GM23338 (cell line): ENCODE data around the gene KLHL25. TPM values are rescaled to one million over a fixed set of nuclear protein-coding genes. Genes with fewer than 3 reads are reported as not detected.

Experiments used
- ATAC-seq: fragments of 200-7000 bp; cut with Tn5 transposase; 3 replicates; pipeline ENCODE4 v1.9.1; 2020
- DNase-seq: peaks from one replicate; pipeline ENCODE4 v3.0.0-alpha.2; 2015; ENCODE audit warnings: low spot score
- H2AFZ ChIP-seq: fragments of 200-600 bp; sonication (generic); 2 replicates; pipeline ENCODE4 v1.8.0; 2016; ENCODE audit warnings: antibody characterized with exemption, mild to moderate bottlenecking, moderate library complexity
- H3F3A ChIP-seq: fragments of 200-600 bp; sonication (generic); replicated peaks from 2 replicates; pipeline ENCODE4 v1.8.0; 2017; ENCODE audit warnings: antibody characterized with exemption, mixed run types, low read depth
- H3K27ac ChIP-seq: fragments of 200-600 bp; sonication (generic); 2 replicates; pipeline ENCODE4 v1.6.1; 2016; ENCODE audit warnings: low read depth
- H3K27me3 ChIP-seq: fragments of 200-600 bp; sonication (generic); 2 replicates; pipeline ENCODE4 v1.8.0; 2016; ENCODE audit warnings: mild to moderate bottlenecking, mixed run types, moderate library complexity; ENCODE audit not compliant: insufficient read depth
- H3K36me3 ChIP-seq: fragments of 200-600 bp; sonication (generic); 2 replicates; pipeline ENCODE4 v1.8.0; 2016; ENCODE audit warnings: mild to moderate bottlenecking; ENCODE audit not compliant: insufficient read depth
- H3K4me1 ChIP-seq: fragments of 200-600 bp; sonication (generic); 2 replicates; pipeline ENCODE4 v1.8.0; 2016; ENCODE audit warnings: mild to moderate bottlenecking, moderate library complexity; ENCODE audit not compliant: insufficient read depth
- H3K4me2 ChIP-seq: fragments of 200-600 bp; sonication (generic); 2 replicates; pipeline ENCODE4 v1.7.1; 2017; ENCODE audit warnings: mixed run types
- H3K4me3 ChIP-seq: fragments of 200-600 bp; sonication (generic); 2 replicates; pipeline ENCODE4 v1.6.1; 2016; ENCODE audit warnings: mixed run types
- H3K79me2 ChIP-seq: fragments of 200-600 bp; sonication (generic); replicated peaks from 2 replicates; pipeline ENCODE4 v1.8.0; 2017; ENCODE audit warnings: mild to moderate bottlenecking; ENCODE audit not compliant: insufficient read depth
- H3K9me2 ChIP-seq: fragments of 200-600 bp; sonication (generic); 2 replicates; pipeline ENCODE4 v1.8.0; 2017; ENCODE audit not compliant: insufficient read depth
- H4K20me1 ChIP-seq: fragments of 200-600 bp; sonication (generic); replicated peaks from 2 replicates; pipeline ENCODE4 v1.8.0; 2017; ENCODE audit warnings: mild to moderate bottlenecking; ENCODE audit not compliant: insufficient read depth
- H3K27ac Mint-ChIP-seq: 2 replicates; pipeline ENCODE4 v1.8.0; 2020; ENCODE audit warnings: inconsistent platforms, mild to moderate bottlenecking, moderate library complexity, mixed read lengths
- H3K27me3 Mint-ChIP-seq: 3 replicates; pipeline ENCODE4 v1.8.0; 2022; ENCODE audit warnings: low read depth, mild to moderate bottlenecking, moderate library complexity, mixed read lengths, inconsistent platforms; ENCODE audit not compliant: insufficient read depth, poor library complexity
- H3K36me3 Mint-ChIP-seq: 3 replicates; pipeline ENCODE4 v1.8.0; 2021; ENCODE audit warnings: low read depth, mild to moderate bottlenecking, inconsistent platforms, moderate library complexity, mixed read lengths
- H3K4me1 Mint-ChIP-seq: 3 replicates; pipeline ENCODE4 v1.8.0; 2020; ENCODE audit warnings: mild to moderate bottlenecking, inconsistent platforms, mixed read lengths
- H3K4me3 Mint-ChIP-seq: 3 replicates; pipeline ENCODE4 v1.8.0; 2021; ENCODE audit warnings: moderate library complexity, mild to moderate bottlenecking, inconsistent platforms, mixed read lengths
- H3K9me3 Mint-ChIP-seq: 3 replicates; pipeline ENCODE4 v1.8.0; 2020; ENCODE audit warnings: moderate library complexity, mild to moderate bottlenecking, inconsistent platforms, mixed read lengths
- CREB1 ChIP-seq: fragments of 250-450 bp; sonication (Bioruptor Pico); IDR thresholded peaks from 2 replicates; pipeline ENCODE4 v1.5.0; 2020; ENCODE audit warnings: low read depth, mild to moderate bottlenecking, moderate library complexity
- EZH2phosphoT487 ChIP-seq: fragments of 200-600 bp; sonication (generic); IDR thresholded peaks from one replicate; pipeline ENCODE4 v1.8.1; 2018; ENCODE audit warnings: antibody characterized with exemption; ENCODE audit not compliant: unreplicated experiment
- NANOG ChIP-seq: IDR thresholded peaks from 2 replicates; pipeline ENCODE4 v1.6.1; 2016; ENCODE audit warnings: antibody characterized with exemption, borderline replicate concordance
- POLR2AphosphoS5 ChIP-seq: IDR thresholded peaks from 2 replicates; pipeline ENCODE4 v1.6.1; 2016; ENCODE audit warnings: antibody characterized with exemption, low read depth
- REST ChIP-seq: IDR thresholded peaks from one replicate; pipeline ENCODE4 v1.6.1; 2018; ENCODE audit warnings: antibody characterized with exemption; ENCODE audit not compliant: unreplicated experiment
- STAT1 ChIP-seq: IDR thresholded peaks from one replicate; pipeline ENCODE4 v1.6.1; 2016; ENCODE audit warnings: antibody characterized with exemption; ENCODE audit not compliant: unreplicated experiment
- ZNF114 ChIP-seq: fragments of 250-450 bp; sonication (Bioruptor Pico); IDR thresholded peaks from 2 replicates; pipeline ENCODE4 v1.5.0; 2020; ENCODE audit warnings: mild to moderate bottlenecking, moderate library complexity
- ZNF331 ChIP-seq: fragments of 250-450 bp; sonication (Bioruptor Pico); IDR thresholded peaks from 2 replicates; pipeline ENCODE4 v1.5.0; 2020; ENCODE audit warnings: low read depth, mild to moderate bottlenecking, moderate library complexity
- ZNF462 ChIP-seq: fragments of 250-450 bp; sonication (Bioruptor Pico); IDR thresholded peaks from 2 replicates; pipeline ENCODE4 v1.5.0; 2020; ENCODE audit warnings: mild to moderate bottlenecking, moderate library complexity
- polyA plus RNA-seq: library from polyadenylated mRNA; unstranded; fragments of >200 nt; fragmentation: Nextera tagmentation; extraction: Ambion mirVana; gene quantifications from 2 replicates; pipeline ENCODE4 v1.2.1, GENCODE V29; 2016
- total RNA-seq: library from RNA; depleted of rRNA; stranded (reverse); fragments of >200 nt; shearing (Covaris generic); gene quantifications from 2 replicates; pipeline ENCODE4 v1.2.3, GENCODE V29; 2014
- TF ChIP-seq, protein P1 (sequence below): IDR thresholded peaks from 2 replicates; pipeline ENCODE4 v1.6.1; 2016; ENCODE audit warnings: antibody characterized with exemption

Gene KLHL25
- total and polyA plus RNA-seq, 2 experiments from 2014 or later, result 5.2 to 28.5 TPM

DNA sequence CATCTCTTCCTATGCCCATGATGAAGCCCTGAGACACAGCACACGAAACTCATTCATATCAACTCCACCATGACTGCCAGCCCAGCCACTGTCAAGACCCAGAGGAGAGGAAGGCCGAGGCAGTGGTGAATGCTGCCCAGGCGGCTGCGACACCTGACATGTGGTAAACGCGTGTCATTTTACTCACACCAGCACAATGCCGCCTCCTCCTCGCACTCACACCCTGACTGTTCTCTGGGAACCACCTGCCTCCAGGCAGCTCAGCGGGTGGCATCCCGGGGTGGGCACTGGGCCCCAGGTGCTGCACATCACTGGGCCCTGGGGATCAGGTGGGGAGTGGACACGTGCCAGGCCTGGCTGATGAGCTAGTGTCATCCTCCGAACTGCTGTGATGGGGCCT is 21.5 kb downstream of the KLHL25 start:
- H3K4me3 ChIP-seq, result no peak overlapping the region
- H3K9me3 Mint-ChIP-seq, result no peaks in the 10 kb centered on the region
- peaks cover 16% of the 10 kb centered on the region; the same call in 2 of the 3 replicates for H3K36me3 Mint-ChIP-seq
- ATAC-seq (no peak), DNase-seq (no peak)
- no peak overlapping the region for H3K4me3 Mint-ChIP-seq
- no peaks in the 10 kb centered on the region for H3K27me3 ChIP-seq
- H3K36me3 ChIP-seq, result no peaks in the 10 kb centered on the region
- no peak for TF ChIP-seq POLR2AphosphoS5
- TF ChIP-seq STAT1, result no peak
- TF ChIP-seq, protein P1, sequence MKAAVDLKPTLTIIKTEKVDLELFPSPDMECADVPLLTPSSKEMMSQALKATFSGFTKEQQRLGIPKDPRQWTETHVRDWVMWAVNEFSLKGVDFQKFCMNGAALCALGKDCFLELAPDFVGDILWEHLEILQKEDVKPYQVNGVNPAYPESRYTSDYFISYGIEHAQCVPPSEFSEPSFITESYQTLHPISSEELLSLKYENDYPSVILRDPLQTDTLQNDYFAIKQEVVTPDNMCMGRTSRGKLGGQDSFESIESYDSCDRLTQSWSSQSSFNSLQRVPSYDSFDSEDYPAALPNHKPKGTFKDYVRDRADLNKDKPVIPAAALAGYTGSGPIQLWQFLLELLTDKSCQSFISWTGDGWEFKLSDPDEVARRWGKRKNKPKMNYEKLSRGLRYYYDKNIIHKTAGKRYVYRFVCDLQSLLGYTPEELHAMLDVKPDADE, result no peak
- no peak for TF ChIP-seq CREB1 (CRISPR knock-in tag)
- no peak for TF ChIP-seq ZNF462 (CRISPR knock-in tag)
- no peak for TF ChIP-seq EZH2phosphoT487
- no peak for TF ChIP-seq ZNF331 (CRISPR knock-in tag)
- no peak for TF ChIP-seq REST
- no peak for TF ChIP-seq NANOG
- no peak for TF ChIP-seq ZNF114 (CRISPR knock-in tag)
- no peaks in the 10 kb centered on the region for H3K9me2 ChIP-seq
- peaks cover 95% of the 10 kb centered on the region for H3K79me2 ChIP-seq
- H3K27me3 Mint-ChIP-seq, result peaks cover 7% of the 10 kb centered on the region
- no peak overlapping the region for H3K27ac ChIP-seq
- H3K4me1 Mint-ChIP-seq, result peaks cover 29% of the 10 kb centered on the region
- H4K20me1 ChIP-seq, result peaks cover 19% of the 10 kb centered on the region
- no peaks in the 10 kb centered on the region for H3F3A ChIP-seq
- H3K4me2 ChIP-seq, result no peak overlapping the region
- H3K4me1 ChIP-seq, result no peaks in the 10 kb centered on the region; the same call in 1 of the 2 replicates
- peak overlapping the region; percentile 71 for H3K27ac Mint-ChIP-seq
- H2AFZ ChIP-seq, result no peak overlapping the region
